Activated CD4-positive, alpha-beta T cell treated with anti-CD3 and anti-CD28 coated beads, Interleukin-2, amount 50 U/mL, for 4 hours (primary cell): ENCODE data around the gene APPBP2.
"Not testable (repeated sequence)": the region's sequence is repeated elsewhere in the genome, so short reads cannot be mapped to it uniquely, and the experiment has no call there.

Source experiments
- DNase-seq, 2 experiments: peaks; one replicate each; pipeline ENCODE4 v3.0.0-alpha.2; 2020

APPBP2 gene

GRCh38 chr17:60428491-60428890, 97.6 kb downstream of the APPBP2 start:
- DNase-seq: not testable (repeated sequence)

DNA sequence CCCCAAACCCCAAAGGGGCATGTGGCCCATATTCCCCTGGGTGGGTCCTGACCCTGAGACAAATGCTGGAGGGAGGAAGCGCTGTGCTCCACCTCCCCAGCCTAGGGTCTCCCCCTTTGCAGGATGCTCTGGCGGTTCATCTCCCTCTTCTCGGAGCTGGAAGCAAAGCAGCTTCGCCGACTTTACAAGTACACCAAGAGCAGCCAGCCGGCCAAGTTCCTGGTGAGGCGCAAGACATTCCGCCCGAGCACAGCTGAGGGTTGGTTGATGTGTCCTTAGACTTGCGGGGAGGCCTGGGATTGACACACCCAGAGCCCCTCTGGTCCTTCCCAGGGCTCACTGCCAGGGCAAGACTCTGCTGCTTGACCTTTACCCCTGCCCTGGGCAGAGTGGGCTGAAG, 99.4 kb downstream of the APPBP2 start:
- no peak for DNase-seq

DNA sequence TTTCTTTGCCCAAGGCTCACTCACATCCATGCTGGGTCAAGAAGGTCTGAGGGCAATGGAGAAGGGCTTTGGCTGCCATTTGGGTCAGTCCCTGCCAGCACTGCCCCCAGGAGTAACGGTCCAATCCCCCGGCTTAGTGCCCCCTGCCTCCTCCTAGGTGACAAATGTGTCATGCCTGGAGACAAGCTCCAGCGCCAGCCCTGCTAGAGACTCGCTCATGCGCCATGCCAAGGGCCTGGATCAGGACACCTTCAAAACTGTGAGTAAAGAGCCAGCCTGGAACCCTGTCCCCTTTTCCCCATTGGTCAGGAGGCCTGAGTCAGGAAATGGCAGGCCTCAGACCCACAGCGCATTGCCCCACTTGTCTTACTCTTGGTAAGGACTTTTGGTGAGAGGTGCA, 100.4 kb downstream of the APPBP2 start:
- no peak for DNase-seq

DNA sequence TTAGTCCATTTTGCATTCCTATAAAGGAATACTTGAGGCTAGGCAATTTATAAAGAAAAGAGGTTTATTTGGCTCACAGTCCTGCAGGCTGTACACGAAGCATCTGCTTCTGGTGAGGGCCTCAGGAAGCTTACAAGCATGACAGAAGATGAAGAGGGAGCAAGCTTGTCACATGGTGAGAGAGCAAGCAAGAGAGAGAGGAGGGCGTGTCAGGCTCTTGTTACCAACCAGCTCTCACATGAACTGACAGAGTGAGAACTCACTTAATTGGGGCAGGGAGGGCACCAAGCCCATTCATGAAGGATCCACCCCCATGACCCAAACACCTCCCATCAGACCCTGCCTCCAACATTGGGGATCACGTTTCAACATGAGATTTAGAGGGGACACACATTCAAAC, 102.2 kb downstream of the APPBP2 start:
- no peak for DNase-seq

DNA sequence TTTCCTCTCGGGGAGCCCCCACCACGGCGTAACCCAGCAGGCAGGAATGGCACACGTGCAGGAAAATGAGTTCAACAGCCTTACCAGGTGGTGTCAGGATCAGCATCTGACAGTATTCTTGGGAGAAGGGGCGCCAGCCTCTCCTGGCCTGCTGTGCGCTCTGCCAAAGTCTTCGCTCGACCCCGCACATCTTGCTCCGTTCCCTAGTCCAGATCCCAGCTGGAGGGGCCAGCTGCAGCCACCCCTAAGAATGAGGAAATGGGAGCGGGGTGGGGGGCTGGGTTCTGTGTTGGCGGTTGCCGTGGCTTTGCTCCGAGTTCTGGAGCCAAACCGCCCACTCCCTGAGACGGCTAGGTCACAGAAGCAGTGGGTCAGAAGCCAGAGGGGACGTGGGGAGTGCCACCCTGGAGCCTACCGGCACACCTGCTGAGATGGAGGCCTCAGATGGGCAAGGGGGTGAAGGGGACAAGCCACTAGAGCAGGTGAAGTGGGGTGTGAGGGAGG, 103.8 kb downstream of the APPBP2 start, which contains the start of gene CHCT1:
TSS of gene CHCT1 (plus strand) at position 328 of the 504 bp plus-strand sequence. CDS start at position 432, 104 bp downstream.
- DNase-seq: no peak

GRCh38 chr17:60421273-60422161, 104.5 kb downstream of the APPBP2 start:
- peak; percentile 66 to 68 for DNase-seq

- DNase-seq: not testable (repeated sequence)
Measured at GRCh38 chr17:60419875-60420274, 106.2 kb downstream of the APPBP2 start.

- not testable (repeated sequence) for DNase-seq
Measured at GRCh38 chr17:60419003-60419402, 107.0 kb downstream of the APPBP2 start.

GRCh38 chr17:60416368-60416925, 109.6 kb downstream of the APPBP2 start:
- DNase-seq: no peak

DNA sequence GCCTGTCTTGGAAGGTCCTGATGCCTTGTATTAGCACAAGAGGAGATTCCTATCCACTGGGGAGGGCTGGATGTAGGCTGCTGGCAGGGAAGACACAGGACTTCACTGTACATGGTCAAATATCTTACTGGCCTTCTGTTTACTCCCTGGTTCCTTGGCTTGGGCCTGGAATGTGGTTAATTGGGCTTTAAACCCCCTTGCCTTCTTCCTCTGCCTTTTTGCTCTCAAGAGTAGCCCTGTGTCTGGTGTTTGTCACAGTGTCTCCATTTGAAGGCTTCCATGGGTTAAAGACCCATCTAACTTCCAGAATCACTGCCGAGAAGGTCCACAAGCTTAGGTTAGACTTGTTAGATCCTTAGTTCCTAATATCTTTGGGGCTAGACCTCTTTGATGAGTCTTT, 110.9 kb downstream of the APPBP2 start:
- DNase-seq: no peak

DNA sequence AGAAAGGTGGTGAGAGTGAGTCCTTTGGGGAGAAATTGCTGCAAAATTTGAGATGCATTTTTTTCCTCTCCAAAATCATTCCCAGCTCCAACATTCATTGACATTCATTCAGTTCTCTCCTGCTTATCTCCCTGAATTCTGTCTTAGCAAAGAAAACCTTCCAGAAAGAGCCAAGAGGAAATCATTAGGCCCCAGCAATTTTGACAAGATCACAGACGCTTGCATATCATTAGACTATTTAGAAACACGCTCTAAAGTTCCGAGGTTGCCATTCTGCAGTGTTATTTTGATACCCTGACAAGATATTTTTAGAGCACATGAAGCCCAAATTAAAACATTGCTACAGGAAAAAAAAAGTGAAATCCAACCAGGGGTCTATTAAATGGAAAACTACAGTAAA, 113.3 kb downstream of the APPBP2 start:
- DNase-seq: no peak

DNA sequence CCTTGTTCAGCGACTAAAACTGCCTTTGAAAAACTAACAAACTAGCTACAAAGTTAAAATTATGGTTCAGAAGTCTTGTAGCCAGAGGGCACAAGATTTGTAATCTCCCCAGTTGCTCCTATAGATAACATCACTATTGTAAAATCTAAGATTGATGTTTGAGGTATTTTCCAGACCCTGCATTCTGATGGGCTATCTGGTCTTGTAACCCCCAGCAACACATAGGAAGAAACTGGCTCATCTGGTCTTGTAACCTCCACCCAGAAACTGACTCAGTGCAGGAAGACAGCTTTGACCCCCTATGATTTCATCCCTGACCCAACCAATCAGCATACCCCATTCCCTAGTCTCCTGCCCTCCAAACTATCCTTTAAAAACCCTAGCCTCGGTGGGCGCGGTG, 116.0 kb downstream of the APPBP2 start:
- no peak for DNase-seq

GRCh38 chr17:60406887-60407286, 119.2 kb downstream of the APPBP2 start:
- DNase-seq: no peak

DNA sequence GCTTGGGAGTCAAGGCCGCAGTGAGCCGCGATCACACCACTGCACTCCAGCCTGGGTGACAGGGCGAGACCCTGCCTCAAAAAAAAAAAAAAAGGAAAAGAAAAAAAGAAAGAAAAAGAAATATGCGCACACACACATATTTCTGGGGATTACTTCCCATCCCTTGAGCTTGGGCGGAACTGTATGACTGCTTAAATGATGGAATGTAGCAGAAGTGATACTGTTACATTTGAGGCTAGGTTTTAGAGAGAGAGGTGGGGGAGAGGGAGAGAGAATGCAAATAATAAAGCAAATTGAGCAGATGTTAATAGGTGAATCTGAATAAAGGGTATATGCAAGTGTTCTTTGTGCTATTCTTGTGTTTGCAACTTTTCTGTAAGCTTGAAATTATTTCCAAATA, 122.1 kb downstream of the APPBP2 start:
- DNase-seq: no peak

DNA sequence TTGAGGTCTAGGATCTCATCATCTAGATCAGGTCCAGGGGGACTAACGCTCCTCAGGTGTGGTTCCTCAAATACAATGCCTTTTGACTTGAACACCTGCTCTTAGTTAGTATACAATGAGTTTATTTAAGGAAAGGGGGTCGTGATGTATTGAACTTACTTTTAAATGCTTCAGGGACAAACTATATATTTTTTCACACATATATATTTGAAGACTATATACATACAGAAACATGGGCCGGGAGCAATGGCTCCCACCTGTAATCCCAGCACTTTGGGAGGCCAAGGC, 122.6 kb downstream of the APPBP2 start:
- no peak for DNase-seq

GRCh38 chr17:60401819-60402218, 124.2 kb downstream of the APPBP2 start:
- DNase-seq: no peak

- DNase-seq: no peak
Measured at GRCh38 chr17:60398227-60398959, 127.6 kb downstream of the APPBP2 start.

DNA sequence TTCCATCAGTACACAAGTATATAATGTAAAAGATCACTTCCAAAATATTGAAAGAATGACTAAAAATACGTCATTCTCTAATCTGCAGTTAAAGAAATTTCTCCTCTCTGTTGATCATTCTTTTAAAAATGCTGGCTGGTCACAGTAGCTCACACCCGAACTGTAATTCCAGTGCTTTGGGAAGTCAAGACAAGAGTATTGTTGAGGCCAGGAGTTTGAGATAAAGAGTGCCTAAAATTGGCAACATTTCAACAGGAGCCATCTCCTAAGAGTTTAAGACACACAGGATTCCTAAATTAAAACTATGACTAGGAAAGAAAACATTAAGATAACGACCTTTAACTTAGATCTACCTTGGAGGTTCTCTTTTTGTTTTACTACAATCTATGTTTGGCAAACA, 129.6 kb downstream of the APPBP2 start:
- no peak for DNase-seq

- no peak for DNase-seq
Measured at GRCh38 chr17:60395508-60396065, 130.5 kb downstream of the APPBP2 start.

DNA sequence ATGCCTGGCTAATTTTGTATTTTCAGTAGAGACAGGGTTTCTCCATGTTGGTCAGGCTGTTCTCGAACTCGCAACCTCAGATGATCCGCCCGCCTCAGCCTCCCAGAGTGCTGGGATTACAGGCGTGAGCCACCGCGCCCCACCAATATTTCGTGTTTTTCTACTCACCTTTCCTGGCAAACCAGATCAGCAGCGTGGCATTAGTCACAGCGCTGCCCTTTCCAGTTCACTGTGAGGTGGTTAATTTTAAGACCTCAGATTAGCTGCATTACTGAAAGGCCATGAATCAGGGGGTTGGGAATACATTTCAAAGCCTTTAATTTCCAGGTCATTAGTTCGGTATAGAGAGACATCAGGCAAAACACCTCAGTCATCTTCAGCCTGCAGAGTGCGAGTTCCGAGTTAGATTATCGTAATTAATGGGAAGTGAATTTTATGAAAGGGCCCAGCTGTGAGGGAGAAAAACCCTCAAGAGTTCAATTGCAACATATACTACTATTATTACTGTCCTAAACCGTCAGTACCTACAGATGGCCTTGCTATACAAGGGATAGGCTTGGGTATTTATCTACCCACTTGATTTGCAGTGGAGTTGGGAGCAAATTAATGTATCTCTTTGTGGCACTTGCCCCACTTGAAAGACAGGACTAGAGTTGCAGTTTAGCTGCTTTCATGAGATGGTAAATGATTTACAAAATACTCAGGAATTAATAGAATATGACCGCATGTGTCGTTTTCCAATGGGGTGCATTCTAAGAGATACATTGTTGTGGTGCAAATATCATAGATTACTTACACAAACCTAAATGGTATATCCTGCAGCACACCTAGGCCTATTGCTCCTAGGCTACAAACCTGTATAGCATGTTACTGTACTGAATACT, 132.0 kb downstream of the APPBP2 start:
- DNase-seq: no peak
